Upper lobe of left lung (tissue), 6 donors: ENCODE results near the gene DONSON. TPM values are rescaled to one million over a fixed set of nuclear protein-coding genes. Genes with fewer than 3 reads are reported as not detected.

ENCODE experiments used
- ATAC-seq, 2 donors: fragments of 200-7000 bp; cut with Tn5 transposase; one replicate each; pipeline ENCODE4 v1.9.1; 2022; ENCODE audit warnings: mild to moderate bottlenecking in 2 of 2, moderate library complexity in 2 of 2; ENCODE audit not compliant: low FRiP score in 2 of 2
- DNase-seq, 2 donors: peaks; one replicate each; pipeline ENCODE4 v3.0.0-alpha.2; 2019 to 2020
- H3K27ac ChIP-seq, 4 donors: fragments of 200-600 bp; sonication (generic); one replicate each; pipeline ENCODE4 v1.5.1; 2016 to 2019
- H3K27me3 ChIP-seq, 4 donors: fragments of 200-600 bp; sonication (generic); one replicate each; pipeline ENCODE4 v1.5.1; 2017 to 2019
- H3K36me3 ChIP-seq, 4 donors: fragments of 200-600 bp; sonication (generic); one replicate each; pipeline ENCODE4 v1.5.1; 2016 to 2019
- H3K4me1 ChIP-seq, 4 donors: fragments of 200-600 bp; sonication (generic); one replicate each; pipeline ENCODE4 v1.5.1; 2018 to 2019
- H3K4me3 ChIP-seq, 4 donors: fragments of 200-600 bp; sonication (generic); one replicate each; pipeline ENCODE4 v1.5.1; 2017 to 2019; ENCODE audit warnings: mild to moderate bottlenecking in 2 of 4, moderate library complexity in 1 of 4
- H3K9me3 ChIP-seq, 4 donors: fragments of 200-600 bp; sonication (generic); one replicate each; pipeline ENCODE4 v1.5.1; 2018 to 2019
- CTCF ChIP-seq, 6 experiments: fragments of 450-650 bp in 4 of 6; fragments of 200-600 bp in 2 of 6; sonication (generic) in 2 of 6; IDR thresholded peaks; one replicate each; pipeline ENCODE4 v1.5.1; 2016 to 2019; ENCODE audit warnings: antibody characterized with exemption in 6 of 6
- EP300 ChIP-seq, 4 donors: sonication (generic); formaldehyde crosslinking; IDR thresholded peaks; one replicate each; pipeline ENCODE4 v1.5.1; 2017; ENCODE audit warnings: antibody characterized with exemption in 4 of 4, control low read depth in 2 of 4
- POLR2A ChIP-seq, 4 donors: fragments of 450-650 bp; IDR thresholded peaks; one replicate each; pipeline ENCODE4 v1.5.1; 2016 to 2017; ENCODE audit warnings: antibody characterized with exemption in 4 of 4, mild to moderate bottlenecking in 2 of 4
- POLR2AphosphoS5 ChIP-seq, 2 donors: sonication (generic); formaldehyde crosslinking; IDR thresholded peaks; one replicate each; pipeline ENCODE4 v1.5.1; 2017; ENCODE audit warnings: antibody characterized with exemption in 2 of 2
- WGBS, 2 donors: methylation state at CpG; one replicate each; pipeline ENCODE4 v1.1.5; 2017 to 2018; 5-methylcytosine and 5-hydroxymethylcytosine counted together
- total RNA-seq, 6 donors: library from RNA; depleted of rRNA in 4 of 6; stranded (reverse); fragments of >200 nt in 4 of 6; gene quantifications; one replicate each; pipeline versions ENCODE4 v1.1.0 to v1.2.1, GENCODE V29; 2016 to 2021
- donor health status: DM: no; HTN: no; CAD: no; lungs with moderate emphysema.
- donor health status: DM: no; HTN: yes; CAD: no; lungs with severe emphysema.

Gene DONSON
- total RNA-seq, 6 donors from 2014 or later, result 4.3 to 19.2 (median 6.3) TPM

- H3K27ac ChIP-seq, result no peak overlapping the region
- no peaks in the 10 kb centered on the region for H3K27me3 ChIP-seq
- H3K36me3 ChIP-seq, result peaks cover 70 to 98% (median 83%) of the 10 kb centered on the region in 4 donors
- no peaks in the 10 kb centered on the region for H3K9me3 ChIP-seq
- TF ChIP-seq EP300 (IDR thresholded peaks at IDR 0.05) (no peak), POLR2AphosphoS5 (IDR thresholded peaks at IDR 0.05) (no peak), CTCF (IDR thresholded peaks at IDR 0.05) (no peak), POLR2A (IDR thresholded peaks at IDR 0.05) (no peak)
- peaks cover 10 to 14% (median 11%) of the 10 kb centered on the region in 4 donors for H3K4me1 ChIP-seq
- DNase-seq (no peak), ATAC-seq (no peak)
- 94 to 95% methylated on average over 18 of the region's 18 CpGs for WGBS, 2 donors
- H3K4me3 ChIP-seq, result no peak overlapping the region
Measured at GRCh38 chr21:33554236-33554981, 34.1 kb downstream of the DONSON start.

GRCh38 chr21:33552999-33553598 is 35.4 kb downstream of the DONSON start:
- H3K4me1 ChIP-seq, result peaks cover 10 to 14% (median 12%) of the 10 kb centered on the region in 4 donors
- ATAC-seq, result no peak
- no peak overlapping the region for H3K4me3 ChIP-seq
- no peak for DNase-seq
- H3K9me3 ChIP-seq, result no peaks in the 10 kb centered on the region
- TF ChIP-seq CTCF (IDR thresholded peaks at IDR 0.05), result no peak
- no peak for TF ChIP-seq POLR2A (IDR thresholded peaks at IDR 0.05)
- no peak for TF ChIP-seq POLR2AphosphoS5 (IDR thresholded peaks at IDR 0.05)
- TF ChIP-seq EP300 (IDR thresholded peaks at IDR 0.05), result no peak
- no peak overlapping the region for H3K27ac ChIP-seq
- 97 to 100% methylated on average over 9 to 12 of the region's 12 CpGs for WGBS, 2 donors
- H3K36me3 ChIP-seq, result peaks cover 58 to 98% (median 80%) of the 10 kb centered on the region in 4 donors
- H3K27me3 ChIP-seq, result no peaks in the 10 kb centered on the region

- no peak for ATAC-seq
- DNase-seq, result no peak
- Histone ChIP-seq H3K9me3 (no peaks in the 10 kb centered on the region), H3K27me3 (no peaks in the 10 kb centered on the region), H3K4me1 (peaks cover 10 to 14% (median 12%) of the 10 kb centered on the region in 4 donors), H3K36me3 (peaks cover 55 to 98% (median 80%) of the 10 kb centered on the region in 4 donors), H3K27ac (no peak overlapping the region), H3K4me3 (no peak overlapping the region)
- WGBS, 2 donors, result 95 to 98% methylated on average over 22 to 24 of the region's 24 CpGs
- TF ChIP-seq EP300 (IDR thresholded peaks at IDR 0.05), result no peak
- no peak for TF ChIP-seq POLR2AphosphoS5 (IDR thresholded peaks at IDR 0.05)
- TF ChIP-seq CTCF (IDR thresholded peaks at IDR 0.05), result no peak
- no peak for TF ChIP-seq POLR2A (IDR thresholded peaks at IDR 0.05)
Measured at GRCh38 chr21:33552093-33552998, 36.1 kb downstream of the DONSON start.

GRCh38 chr21:33551664-33552063 is 36.8 kb downstream of the DONSON start:
- H3K4me3 ChIP-seq, result no peak overlapping the region
- no peak for DNase-seq
- peaks cover 8 to 18% (median 11%) of the 10 kb centered on the region in 4 donors for H3K4me1 ChIP-seq
- no peaks in the 10 kb centered on the region for H3K27me3 ChIP-seq
- WGBS, 2 donors, result 100% methylated on average over 2 of the region's 2 CpGs
- H3K27ac ChIP-seq, result no peak overlapping the region
- TF ChIP-seq CTCF (IDR thresholded peaks at IDR 0.05), result no peak
- no peak for TF ChIP-seq POLR2AphosphoS5 (IDR thresholded peaks at IDR 0.05)
- TF ChIP-seq POLR2A (IDR thresholded peaks at IDR 0.05), result no peak
- no peak for TF ChIP-seq EP300 (IDR thresholded peaks at IDR 0.05)
- ATAC-seq, result no peak
- H3K36me3 ChIP-seq, result peaks cover 55 to 98% (median 82%) of the 10 kb centered on the region in 4 donors
- H3K9me3 ChIP-seq, result no peaks in the 10 kb centered on the region
